ENCODE results near the gene NUDT14. TPM values are rescaled to one million over a fixed set of nuclear protein-coding genes. Genes with fewer than 3 reads are reported as not detected.

The NUDT14 gene

GRCh38 chr14:105126126-105126980, 54.8 kb downstream of the NUDT14 start:
- H3K56ac ChIP-seq (ENCODE audit: low read length): no peak overlapping the region
- no peaks in the 10 kb centered on the region for H3K27me3 ChIP-seq (ENCODE audit: insufficient read depth, low read length, poor library complexity)
- no peak overlapping the region for H3K18ac ChIP-seq (ENCODE audit: low read length)
- no peak overlapping the region for H2BK120ac ChIP-seq (ENCODE audit: low read depth, low read length)
- H3K79me1 ChIP-seq (ENCODE audit: low read length): no peaks in the 10 kb centered on the region
- no peaks in the 10 kb centered on the region for H3K79me2 ChIP-seq (ENCODE audit: control insufficient read depth, insufficient read depth, low read length)
- no peak overlapping the region for H2AK5ac ChIP-seq (ENCODE audit: low read length)
- WGBS (ENCODE audit: extremely low coverage, insufficient coverage, low lambda C conversion rate): no CpG with 5 or more reads among the region's 22 CpGs
- H3K36me3 ChIP-seq (ENCODE audit: control insufficient read depth, insufficient read depth, low read length): no peaks in the 10 kb centered on the region
- H3K27ac ChIP-seq (ENCODE audit: low read depth, low read length): no peak overlapping the region
- no peak overlapping the region for H3K4me2 ChIP-seq (ENCODE audit: low read length)
- H2BK5ac ChIP-seq (ENCODE audit: low read length): no peak overlapping the region
- no peak overlapping the region for H3K4ac ChIP-seq (ENCODE audit: low read depth, low read length)
- no peak overlapping the region for H3K9ac ChIP-seq (ENCODE audit: low read length)
- H4K8ac ChIP-seq (ENCODE audit: low read depth, low read length): no peak overlapping the region
- H3K23ac ChIP-seq (ENCODE audit: low read length): no peak overlapping the region
- no peaks in the 10 kb centered on the region for H3K4me1 ChIP-seq (ENCODE audit: control insufficient read depth, low read depth, low read length)
- no peak overlapping the region for H2BK15ac ChIP-seq (replicated peaks; ENCODE audit: low read depth)
- no peak overlapping the region for H3K4me3 ChIP-seq (ENCODE audit: low read length)
- DNase-seq: no peak
- H4K5ac ChIP-seq (ENCODE audit: low read length): no peak overlapping the region

GRCh38 chr14:105124823-105125222, 56.3 kb downstream of the NUDT14 start:
- Histone ChIP-seq H3K27me3 (ENCODE audit: insufficient read depth, low read length, poor library complexity) (no peaks in the 10 kb centered on the region), H3K23ac (ENCODE audit: low read length) (no peak overlapping the region), H3K4me2 (ENCODE audit: low read length) (no peak overlapping the region), H3K4me3 (ENCODE audit: low read length) (no peak overlapping the region), H3K27ac (ENCODE audit: low read depth, low read length) (no peak overlapping the region), H3K9ac (ENCODE audit: low read length) (no peak overlapping the region), H3K18ac (ENCODE audit: low read length) (no peak overlapping the region), H3K79me2 (ENCODE audit: control insufficient read depth, insufficient read depth, low read length) (no peaks in the 10 kb centered on the region), H3K4me1 (ENCODE audit: control insufficient read depth, low read depth, low read length) (no peaks in the 10 kb centered on the region), H2BK120ac (ENCODE audit: low read depth, low read length) (no peak overlapping the region), H4K8ac (ENCODE audit: low read depth, low read length) (no peak overlapping the region), H3K36me3 (ENCODE audit: control insufficient read depth, insufficient read depth, low read length) (no peaks in the 10 kb centered on the region), H2AK5ac (ENCODE audit: low read length) (no peak overlapping the region), H2BK15ac (replicated peaks; ENCODE audit: low read depth) (no peak overlapping the region), H3K56ac (ENCODE audit: low read length) (no peak overlapping the region), H3K4ac (ENCODE audit: low read depth, low read length) (no peak overlapping the region), H3K79me1 (ENCODE audit: low read length) (no peaks in the 10 kb centered on the region), H2BK5ac (ENCODE audit: low read length) (no peak overlapping the region), H4K5ac (ENCODE audit: low read length) (no peak overlapping the region)
- no CpG with 5 or more reads among the region's 5 CpGs for WGBS (ENCODE audit: extremely low coverage, insufficient coverage, low lambda C conversion rate)
- DNase-seq: no peak

GRCh38 chr14:105123981-105124765, 56.9 kb downstream of the NUDT14 start:
- no peak for DNase-seq
- Histone ChIP-seq H2AK5ac (ENCODE audit: low read length) (no peak overlapping the region), H3K4me2 (ENCODE audit: low read length) (no peak overlapping the region), H3K4me1 (ENCODE audit: control insufficient read depth, low read depth, low read length) (no peaks in the 10 kb centered on the region), H3K56ac (ENCODE audit: low read length) (no peak overlapping the region), H3K36me3 (ENCODE audit: control insufficient read depth, insufficient read depth, low read length) (no peaks in the 10 kb centered on the region), H4K5ac (ENCODE audit: low read length) (no peak overlapping the region), H3K9ac (ENCODE audit: low read length) (no peak overlapping the region), H3K27me3 (ENCODE audit: insufficient read depth, low read length, poor library complexity) (no peaks in the 10 kb centered on the region), H2BK5ac (ENCODE audit: low read length) (no peak overlapping the region), H2BK15ac (replicated peaks; ENCODE audit: low read depth) (no peak overlapping the region), H3K4me3 (ENCODE audit: low read length) (no peak overlapping the region), H3K18ac (ENCODE audit: low read length) (no peak overlapping the region), H4K8ac (ENCODE audit: low read depth, low read length) (no peak overlapping the region), H3K23ac (ENCODE audit: low read length) (no peak overlapping the region), H3K79me2 (ENCODE audit: control insufficient read depth, insufficient read depth, low read length) (no peaks in the 10 kb centered on the region), H3K4ac (ENCODE audit: low read depth, low read length) (no peak overlapping the region), H3K79me1 (ENCODE audit: low read length) (no peaks in the 10 kb centered on the region), H2BK120ac (ENCODE audit: low read depth, low read length) (no peak overlapping the region), H3K27ac (ENCODE audit: low read depth, low read length) (no peak overlapping the region)
- no CpG with 5 or more reads among the region's 17 CpGs for WGBS (ENCODE audit: extremely low coverage, insufficient coverage, low lambda C conversion rate)

- Histone ChIP-seq H3K56ac (ENCODE audit: low read length) (no peak overlapping the region), H3K36me3 (ENCODE audit: control insufficient read depth, insufficient read depth, low read length) (no peaks in the 10 kb centered on the region), H3K79me1 (ENCODE audit: low read length) (no peaks in the 10 kb centered on the region), H3K27ac (ENCODE audit: low read depth, low read length) (no peak overlapping the region), H2BK15ac (replicated peaks; ENCODE audit: low read depth) (no peak overlapping the region), H3K18ac (ENCODE audit: low read length) (no peak overlapping the region), H4K5ac (ENCODE audit: low read length) (no peak overlapping the region), H3K4ac (ENCODE audit: low read depth, low read length) (no peak overlapping the region), H3K79me2 (ENCODE audit: control insufficient read depth, insufficient read depth, low read length) (no peaks in the 10 kb centered on the region), H3K4me2 (ENCODE audit: low read length) (no peak overlapping the region), H3K9ac (ENCODE audit: low read length) (no peak overlapping the region), H4K8ac (ENCODE audit: low read depth, low read length) (no peak overlapping the region), H2BK120ac (ENCODE audit: low read depth, low read length) (no peak overlapping the region), H3K23ac (ENCODE audit: low read length) (no peak overlapping the region), H2BK5ac (ENCODE audit: low read length) (no peak overlapping the region), H3K27me3 (ENCODE audit: insufficient read depth, low read length, poor library complexity) (no peaks in the 10 kb centered on the region), H3K4me1 (ENCODE audit: control insufficient read depth, low read depth, low read length) (no peaks in the 10 kb centered on the region), H3K4me3 (ENCODE audit: low read length) (no peak overlapping the region), H2AK5ac (ENCODE audit: low read length) (no peak overlapping the region)
- no peak for DNase-seq
- no CpG with 5 or more reads among the region's 5 CpGs for WGBS (ENCODE audit: extremely low coverage, insufficient coverage, low lambda C conversion rate)
Measured at GRCh38 chr14:105123064-105123665, 57.9 kb downstream of the NUDT14 start.

Small RNA genes within 50 kb of the gene (small RNA-seq; reads per million reads assigned to genes)
- not detected for gene MIR6765 (ENCODE audit: insufficient read depth)
